ENCODE data around the gene ATE1. TPM values are rescaled to one million over a fixed set of nuclear protein-coding genes. Genes with fewer than 3 reads are reported as not detected.

The ATE1 gene
- total RNA-seq, 1 experiment from 2014 or later: 39.2 TPM

DNA sequence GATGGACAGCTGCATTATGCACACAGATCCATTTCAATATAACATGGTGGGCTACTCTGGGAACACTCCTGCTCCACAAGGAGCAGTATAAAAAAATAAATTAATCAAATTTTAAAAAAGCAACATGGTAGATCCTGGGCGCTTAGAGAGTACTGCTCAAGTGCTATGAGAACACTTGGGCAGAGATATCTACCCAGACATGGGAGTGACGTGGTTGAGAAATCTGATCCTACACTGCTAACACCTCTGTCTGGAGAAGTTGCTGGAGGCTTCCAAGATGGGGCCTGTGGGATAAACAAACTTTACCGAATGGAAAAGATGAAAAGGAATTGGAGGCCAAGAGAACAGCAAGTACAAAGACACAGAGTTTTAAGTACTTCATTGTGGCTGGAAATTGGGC, 38.2 kb upstream of the ATE1 start:
- TF ChIP-seq CEBPB (IDR thresholded peaks at IDR 0.05; ENCODE audit: low read depth) (no peak), EZH2 (IDR thresholded peaks at IDR 0.05) (no peak), POLR2AphosphoS5 (IDR thresholded peaks at IDR 0.05; ENCODE audit: low read depth, low read length) (no peak), SIN3A (IDR thresholded peaks at IDR 0.05; ENCODE audit: low read depth) (no peak), ZNF274 (IDR thresholded peaks at IDR 0.05; ENCODE audit: low read depth, low read length) (no peak), SRF (IDR thresholded peaks at IDR 0.05; ENCODE audit: low read depth) (no peak), ZFX (IDR thresholded peaks at IDR 0.05) (no peak), SP1 (IDR thresholded peaks at IDR 0.05; ENCODE audit: low read depth) (no peak), JUND (IDR thresholded peaks at IDR 0.05) (no peak), YY1 (IDR thresholded peaks at IDR 0.05; ENCODE audit: extremely low read depth, insufficient replicate concordance, low read depth, low read length) (no peak), RAD21 (IDR thresholded peaks at IDR 0.05; ENCODE audit: low read depth) (no peak), EZH2phosphoT487 (IDR thresholded peaks at IDR 0.05; ENCODE audit: borderline replicate concordance) (no peak), TCF7L2 (IDR thresholded peaks at IDR 0.05; ENCODE audit: borderline replicate concordance, extremely low read depth, insufficient read depth, insufficient read length) (no peak), ELF1 (IDR thresholded peaks at IDR 0.05; ENCODE audit: borderline replicate concordance, low read depth) (no peak), FOSL1 (IDR thresholded peaks at IDR 0.05; ENCODE audit: low read depth) (no peak)
- TF ChIP-seq, protein P1, sequence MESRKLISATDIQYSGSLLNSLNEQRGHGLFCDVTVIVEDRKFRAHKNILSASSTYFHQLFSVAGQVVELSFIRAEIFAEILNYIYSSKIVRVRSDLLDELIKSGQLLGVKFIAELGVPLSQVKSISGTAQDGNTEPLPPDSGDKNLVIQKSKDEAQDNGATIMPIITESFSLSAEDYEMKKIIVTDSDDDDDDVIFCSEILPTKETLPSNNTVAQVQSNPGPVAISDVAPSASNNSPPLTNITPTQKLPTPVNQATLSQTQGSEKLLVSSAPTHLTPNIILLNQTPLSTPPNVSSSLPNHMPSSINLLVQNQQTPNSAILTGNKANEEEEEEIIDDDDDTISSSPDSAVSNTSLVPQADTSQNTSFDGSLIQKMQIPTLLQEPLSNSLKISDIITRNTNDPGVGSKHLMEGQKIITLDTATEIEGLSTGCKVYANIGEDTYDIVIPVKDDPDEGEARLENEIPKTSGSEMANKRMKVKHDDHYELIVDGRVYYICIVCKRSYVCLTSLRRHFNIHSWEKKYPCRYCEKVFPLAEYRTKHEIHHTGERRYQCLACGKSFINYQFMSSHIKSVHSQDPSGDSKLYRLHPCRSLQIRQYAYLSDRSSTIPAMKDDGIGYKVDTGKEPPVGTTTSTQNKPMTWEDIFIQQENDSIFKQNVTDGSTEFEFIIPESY (IDR thresholded peaks at IDR 0.05; ENCODE audit: extremely low read depth, insufficient replicate concordance, low read length): no peak
- TF ChIP-seq, protein P2, sequence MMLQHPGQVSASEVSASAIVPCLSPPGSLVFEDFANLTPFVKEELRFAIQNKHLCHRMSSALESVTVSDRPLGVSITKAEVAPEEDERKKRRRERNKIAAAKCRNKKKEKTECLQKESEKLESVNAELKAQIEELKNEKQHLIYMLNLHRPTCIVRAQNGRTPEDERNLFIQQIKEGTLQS (IDR thresholded peaks at IDR 0.05): no peak
- TF ChIP-seq, protein P3, sequence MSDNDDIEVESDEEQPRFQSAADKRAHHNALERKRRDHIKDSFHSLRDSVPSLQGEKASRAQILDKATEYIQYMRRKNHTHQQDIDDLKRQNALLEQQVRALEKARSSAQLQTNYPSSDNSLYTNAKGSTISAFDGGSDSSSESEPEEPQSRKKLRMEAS (IDR thresholded peaks at IDR 0.05): no peak
- TF ChIP-seq, protein P4, sequence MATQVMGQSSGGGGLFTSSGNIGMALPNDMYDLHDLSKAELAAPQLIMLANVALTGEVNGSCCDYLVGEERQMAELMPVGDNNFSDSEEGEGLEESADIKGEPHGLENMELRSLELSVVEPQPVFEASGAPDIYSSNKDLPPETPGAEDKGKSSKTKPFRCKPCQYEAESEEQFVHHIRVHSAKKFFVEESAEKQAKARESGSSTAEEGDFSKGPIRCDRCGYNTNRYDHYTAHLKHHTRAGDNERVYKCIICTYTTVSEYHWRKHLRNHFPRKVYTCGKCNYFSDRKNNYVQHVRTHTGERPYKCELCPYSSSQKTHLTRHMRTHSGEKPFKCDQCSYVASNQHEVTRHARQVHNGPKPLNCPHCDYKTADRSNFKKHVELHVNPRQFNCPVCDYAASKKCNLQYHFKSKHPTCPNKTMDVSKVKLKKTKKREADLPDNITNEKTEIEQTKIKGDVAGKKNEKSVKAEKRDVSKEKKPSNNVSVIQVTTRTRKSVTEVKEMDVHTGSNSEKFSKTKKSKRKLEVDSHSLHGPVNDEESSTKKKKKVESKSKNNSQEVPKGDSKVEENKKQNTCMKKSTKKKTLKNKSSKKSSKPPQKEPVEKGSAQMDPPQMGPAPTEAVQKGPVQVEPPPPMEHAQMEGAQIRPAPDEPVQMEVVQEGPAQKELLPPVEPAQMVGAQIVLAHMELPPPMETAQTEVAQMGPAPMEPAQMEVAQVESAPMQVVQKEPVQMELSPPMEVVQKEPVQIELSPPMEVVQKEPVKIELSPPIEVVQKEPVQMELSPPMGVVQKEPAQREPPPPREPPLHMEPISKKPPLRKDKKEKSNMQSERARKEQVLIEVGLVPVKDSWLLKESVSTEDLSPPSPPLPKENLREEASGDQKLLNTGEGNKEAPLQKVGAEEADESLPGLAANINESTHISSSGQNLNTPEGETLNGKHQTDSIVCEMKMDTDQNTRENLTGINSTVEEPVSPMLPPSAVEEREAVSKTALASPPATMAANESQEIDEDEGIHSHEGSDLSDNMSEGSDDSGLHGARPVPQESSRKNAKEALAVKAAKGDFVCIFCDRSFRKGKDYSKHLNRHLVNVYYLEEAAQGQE (IDR thresholded peaks at IDR 0.05; ENCODE audit: low read depth): no peak
- TF ChIP-seq, protein P5, sequence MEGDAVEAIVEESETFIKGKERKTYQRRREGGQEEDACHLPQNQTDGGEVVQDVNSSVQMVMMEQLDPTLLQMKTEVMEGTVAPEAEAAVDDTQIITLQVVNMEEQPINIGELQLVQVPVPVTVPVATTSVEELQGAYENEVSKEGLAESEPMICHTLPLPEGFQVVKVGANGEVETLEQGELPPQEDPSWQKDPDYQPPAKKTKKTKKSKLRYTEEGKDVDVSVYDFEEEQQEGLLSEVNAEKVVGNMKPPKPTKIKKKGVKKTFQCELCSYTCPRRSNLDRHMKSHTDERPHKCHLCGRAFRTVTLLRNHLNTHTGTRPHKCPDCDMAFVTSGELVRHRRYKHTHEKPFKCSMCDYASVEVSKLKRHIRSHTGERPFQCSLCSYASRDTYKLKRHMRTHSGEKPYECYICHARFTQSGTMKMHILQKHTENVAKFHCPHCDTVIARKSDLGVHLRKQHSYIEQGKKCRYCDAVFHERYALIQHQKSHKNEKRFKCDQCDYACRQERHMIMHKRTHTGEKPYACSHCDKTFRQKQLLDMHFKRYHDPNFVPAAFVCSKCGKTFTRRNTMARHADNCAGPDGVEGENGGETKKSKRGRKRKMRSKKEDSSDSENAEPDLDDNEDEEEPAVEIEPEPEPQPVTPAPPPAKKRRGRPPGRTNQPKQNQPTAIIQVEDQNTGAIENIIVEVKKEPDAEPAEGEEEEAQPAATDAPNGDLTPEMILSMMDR (IDR thresholded peaks at IDR 0.05 in 2 of 3, conservative IDR thresholded peaks at IDR 0.05 in 1 of 3; ENCODE audit: borderline replicate concordance in 1 of 3, insufficient read depth in 1 of 3, low read depth in 2 of 3, low read length in 2 of 3): no peak
- POLR2A ChIA-PET: no interaction called here
- CTCF ChIA-PET: no interaction called here

More for the DNA sequence above, 38.2 kb upstream of the ATE1 start:
- Histone ChIP-seq H3K36me3 (ENCODE audit: control insufficient read depth in 1 of 2, insufficient read depth in 2 of 2, low read length in 2 of 2) (peaks cover 31 to 37% of the 10 kb centered on the region in 2 experiments; a peak in 3 of 4 replicates), H3K4me1 (ENCODE audit: control insufficient read depth in 1 of 2, insufficient read depth in 2 of 2, low read length in 2 of 2) (no peaks in the 10 kb centered on the region), H3K9ac (ENCODE audit: low read length) (no peak overlapping the region), H4K20me1 (ENCODE audit: insufficient read depth) (no peaks in the 10 kb centered on the region), H3K4me3 (replicated peaks in 1 of 2; ENCODE audit: low read depth in 1 of 2, low read length in 2 of 2) (no peak overlapping the region), H3K27me3 (ENCODE audit: insufficient read depth, low read length) (no peaks in the 10 kb centered on the region), H3K9me2 (ENCODE audit: insufficient read depth) (no peaks in the 10 kb centered on the region), H3K4me2 (ENCODE audit: low read length) (no peak overlapping the region), H3K27ac (ENCODE audit: low read depth, low read length) (no peak overlapping the region), H3K9me3 (ENCODE audit: control insufficient read depth in 1 of 2, insufficient read depth in 1 of 2, low read depth in 1 of 2, low read length in 2 of 2) (no peaks in the 10 kb centered on the region), H2AFZ (ENCODE audit: low read depth, low read length, poor library complexity, severe bottlenecking) (no peak overlapping the region), H3K79me2 (ENCODE audit: insufficient read depth, low read length) (no peaks in the 10 kb centered on the region)
- RAD21 ChIA-PET (ENCODE audit: low non-redundant PET in 1 of 2, low total read pairs in 2 of 2, uncharacterized antibody in 2 of 2, unreplicated experiment in 2 of 2): no interaction called here
- BruUV-seq (replicated peaks): no TSS peak
- intact Hi-C loops (cut with micrococcal nuclease): no loop called here
- ATAC-seq: no peak
- DNase-seq (ENCODE audit: low read depth, low spot score): no peak

Measured in HCT116 (cell line).